ENCODE data around the gene SEMA6B. TPM values are rescaled to one million over a fixed set of nuclear protein-coding genes. Genes with fewer than 3 reads are reported as not detected.

SEMA6B gene
- total and polyA plus RNA-seq, 2 of the 8 experiments (the other 6 are each of a cell fraction or from before 2014, with no cell fraction given) = 31.3 to 54.4 TPM

DNA sequence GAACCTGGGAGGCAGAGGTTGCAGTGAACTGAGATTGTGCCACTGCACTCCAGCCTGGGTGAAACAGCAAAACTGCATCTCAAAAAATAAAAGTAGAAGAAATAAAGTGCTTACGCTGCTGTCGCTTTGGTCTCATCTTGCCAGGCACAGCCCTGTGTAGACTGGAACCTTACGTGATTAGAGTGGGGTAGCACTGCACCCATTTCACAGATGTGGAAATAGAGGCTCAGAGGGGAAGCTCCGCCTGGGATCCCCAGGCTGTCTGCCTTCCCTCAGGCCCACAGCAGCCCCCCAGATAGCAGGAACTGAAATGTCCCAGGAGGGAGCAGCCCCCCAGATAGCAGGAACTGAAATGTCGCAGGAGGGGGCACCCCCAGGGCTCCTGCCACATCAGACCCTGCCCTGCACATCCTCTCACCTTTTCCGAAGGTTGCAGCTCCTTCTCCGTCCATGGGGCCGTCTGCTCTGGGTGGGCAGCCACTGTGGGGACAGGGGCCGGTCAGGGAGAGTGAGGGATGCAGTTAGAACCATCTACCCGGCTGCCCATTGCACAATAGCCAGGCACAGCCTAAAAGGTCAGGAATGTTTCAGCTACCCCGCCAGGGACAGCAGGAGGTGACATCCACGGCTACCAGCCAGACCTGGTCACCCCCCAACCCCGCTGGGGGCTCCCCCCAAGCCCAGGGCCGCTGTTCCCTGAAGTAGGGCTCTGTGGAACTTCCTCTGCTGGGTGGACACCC, 43.1 kb downstream of the SEMA6B start:
- H3K27ac ChIP-seq (ENCODE audit: low read depth, low read length) = no peak overlapping the region
- no peaks in the 10 kb centered on the region for H3K79me1 ChIP-seq (ENCODE audit: low read depth, low read length)
- no peak overlapping the region for H3K4ac ChIP-seq (replicated peaks; ENCODE audit: insufficient read length, low read depth, low read length)
- no peak overlapping the region for H4K5ac ChIP-seq (ENCODE audit: insufficient read length, low read depth, low read length)
- H3K14ac ChIP-seq (ENCODE audit: insufficient read length) = no peak overlapping the region
- TF ChIP-seq KDM5A (IDR thresholded peaks at IDR 0.05; ENCODE audit: low read length) = no peak
- TF ChIP-seq KDM1A (IDR thresholded peaks at IDR 0.05; ENCODE audit: borderline replicate concordance, low read length) = peak; percentile 89; the same call in 1 of the 2 replicates
- TF ChIP-seq CEBPB (IDR thresholded peaks at IDR 0.05; ENCODE audit: low read depth, low read length) = peak; percentile 88
- TF ChIP-seq HDAC2 (IDR thresholded peaks at IDR 0.05; ENCODE audit: borderline replicate concordance in 1 of 2, low read depth in 2 of 2, low read length in 2 of 2) = peak in 1 of 2 experiments; percentile 35; a peak in 1 of 4 replicates
- H4K20me1 ChIP-seq (replicated peaks in 1 of 2; ENCODE audit: control insufficient read depth in 1 of 2, insufficient read depth in 2 of 2, low read length in 2 of 2) = peaks cover 0 to 3% of the 10 kb centered on the region in 2 experiments
- H3K23me2 ChIP-seq (ENCODE audit: low read depth, low read length) = no peaks in the 10 kb centered on the region
- peaks cover 0 to 3% (median under 1%) of the 10 kb centered on the region in 4 experiments; a peak in 2 of 7 replicates for H3K4me1 ChIP-seq (replicated peaks in 1 of 4; ENCODE audit: control insufficient read depth in 3 of 4, insufficient read depth in 4 of 4, low read length in 3 of 4)
- no peak overlapping the region for H2BK120ac ChIP-seq (replicated peaks; ENCODE audit: low read depth, low read length)
- no peak overlapping the region for H4K91ac ChIP-seq (replicated peaks; ENCODE audit: insufficient read length, low read length)
- no peak overlapping the region for H3K4me2 ChIP-seq (ENCODE audit: insufficient read depth in 1 of 2, low read depth in 2 of 2, low read length in 2 of 2)
- H3K36me3 ChIP-seq (ENCODE audit: control insufficient read depth in 2 of 4, insufficient read depth in 4 of 4, low read length in 3 of 4) = no peaks in the 10 kb centered on the region
- H3K27me3 ChIP-seq (replicated peaks in 1 of 4; ENCODE audit: control insufficient read depth in 3 of 4, extremely low read depth in 1 of 4, insufficient read depth in 3 of 4, low read length in 3 of 4) = peaks cover 2 to 41% (median 31%) of the 10 kb centered on the region in 4 experiments
- no peak overlapping the region for H3K23ac ChIP-seq (ENCODE audit: insufficient read length)
- no peak overlapping the region for H2AFZ ChIP-seq (ENCODE audit: low read length)
- H2AK5ac ChIP-seq (ENCODE audit: low read depth, low read length) = no peak overlapping the region
- H2BK15ac ChIP-seq (ENCODE audit: low read length) = no peak overlapping the region
- no peak overlapping the region for H3K9ac ChIP-seq (replicated peaks in 1 of 4; ENCODE audit: extremely low read depth in 1 of 4, low read depth in 3 of 4, low read length in 3 of 4)
- no peak overlapping the region for H3K56ac ChIP-seq (replicated peaks; ENCODE audit: insufficient read length, low read depth, low read length)
- no peak overlapping the region for H2BK20ac ChIP-seq (ENCODE audit: low read length)
- H3K4me3 ChIP-seq (ENCODE audit: extremely low read depth in 1 of 4, insufficient read depth in 2 of 4, low read depth in 3 of 4, low read length in 4 of 4) = no peak overlapping the region
- H4K8ac ChIP-seq (ENCODE audit: extremely low read depth, insufficient read depth, low read length) = no peak overlapping the region
- DNase-seq (ENCODE audit: low read depth in 1 of 2, low spot score in 2 of 2) (peak in 1 of 2 experiments; percentile 46), FAIRE-seq (no peak)
- no peak overlapping the region for H3K18ac ChIP-seq (ENCODE audit: extremely low read depth, low read length)
- CTCF ChIA-PET (ENCODE audit: partially characterized antibody) = interaction anchor here (0.6 to 5.8 kb wide), 8 partner anchors 9 to 465 kb away, joined by 3 to 62 read pairs (median 3); no protein-coding TSS in a partner anchor
- H3K9me3 ChIP-seq (ENCODE audit: insufficient read depth in 2 of 2, low read depth in 1 of 2, low read length in 1 of 2) = no peaks in the 10 kb centered on the region
- no peak overlapping the region for H2BK5ac ChIP-seq (ENCODE audit: low read depth, low read length)
- 85% methylated on average over 14 of the region's 14 CpGs; no CpG with 5 or more reads in 1 of the 2 experiments for WGBS, 2 experiments (ENCODE audit: extremely low coverage in 1 of 2, insufficient coverage in 1 of 2, insufficient read length in 1 of 2, insufficient replicate concordance in 2 of 2, low coverage in 1 of 2, low lambda C conversion rate in 2 of 2, missing lambda C conversion rate in 1 of 2)
- no peak overlapping the region for H2BK12ac ChIP-seq (ENCODE audit: low read depth, low read length)
- H3K79me2 ChIP-seq (ENCODE audit: control insufficient read depth in 1 of 2, insufficient read depth in 2 of 2, low read length in 2 of 2) = no peaks in the 10 kb centered on the region
- POLR2A ChIA-PET (ENCODE audit: partially characterized antibody) = interaction anchor here (0.9 to 3.9 kb wide), 6 partner anchors 9 to 109 kb away, joined by 3 to 27 read pairs (median 4); no protein-coding TSS in a partner anchor

All from H1 (cell line).